ENCODE results near the gene HYDIN. TPM values are rescaled to one million over a fixed set of nuclear protein-coding genes. Genes with fewer than 3 reads are reported as not detected.

The HYDIN gene
- total RNA-seq, 2 experiments from 2014 or later, result not detected

- TF ChIP-seq, protein P1, sequence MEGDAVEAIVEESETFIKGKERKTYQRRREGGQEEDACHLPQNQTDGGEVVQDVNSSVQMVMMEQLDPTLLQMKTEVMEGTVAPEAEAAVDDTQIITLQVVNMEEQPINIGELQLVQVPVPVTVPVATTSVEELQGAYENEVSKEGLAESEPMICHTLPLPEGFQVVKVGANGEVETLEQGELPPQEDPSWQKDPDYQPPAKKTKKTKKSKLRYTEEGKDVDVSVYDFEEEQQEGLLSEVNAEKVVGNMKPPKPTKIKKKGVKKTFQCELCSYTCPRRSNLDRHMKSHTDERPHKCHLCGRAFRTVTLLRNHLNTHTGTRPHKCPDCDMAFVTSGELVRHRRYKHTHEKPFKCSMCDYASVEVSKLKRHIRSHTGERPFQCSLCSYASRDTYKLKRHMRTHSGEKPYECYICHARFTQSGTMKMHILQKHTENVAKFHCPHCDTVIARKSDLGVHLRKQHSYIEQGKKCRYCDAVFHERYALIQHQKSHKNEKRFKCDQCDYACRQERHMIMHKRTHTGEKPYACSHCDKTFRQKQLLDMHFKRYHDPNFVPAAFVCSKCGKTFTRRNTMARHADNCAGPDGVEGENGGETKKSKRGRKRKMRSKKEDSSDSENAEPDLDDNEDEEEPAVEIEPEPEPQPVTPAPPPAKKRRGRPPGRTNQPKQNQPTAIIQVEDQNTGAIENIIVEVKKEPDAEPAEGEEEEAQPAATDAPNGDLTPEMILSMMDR (conservative IDR thresholded peaks at IDR 0.05; ENCODE audit: low read length), result no peak
- no peak for TF ChIP-seq EZH2phosphoT487 (IDR thresholded peaks at IDR 0.05; ENCODE audit: borderline replicate concordance, low read depth, low read length)
- Histone ChIP-seq H3K9me3 (ENCODE audit: low read length) (no peaks in the 10 kb centered on the region), H3K4me2 (ENCODE audit: low read length) (no peak overlapping the region), H3K4me3 (ENCODE audit: low read depth, low read length, poor library complexity, severe bottlenecking) (no peak overlapping the region), H3K36me3 (ENCODE audit: insufficient read depth, low read length) (peaks cover 24% of the 10 kb centered on the region; the same call in 1 of the 2 replicates), H3K4me1 (ENCODE audit: insufficient read depth, low read length, poor library complexity, severe bottlenecking) (peaks cover 15% of the 10 kb centered on the region), H3K9me2 (ENCODE audit: insufficient read depth, low read length) (no peaks in the 10 kb centered on the region), H3K27ac (ENCODE audit: low read depth, low read length, poor library complexity, severe bottlenecking) (no peak overlapping the region), H4K20me1 (ENCODE audit: insufficient read depth, low read length) (peaks cover 16% of the 10 kb centered on the region), H3K79me2 (ENCODE audit: insufficient read depth, low read depth, low read length) (peaks cover 30% of the 10 kb centered on the region; the same call in 1 of the 2 replicates), H2AFZ (ENCODE audit: low read length) (no peak overlapping the region)
- DNase-seq (ENCODE audit: low spot score), result no peak
- POLR2A ChIA-PET, result no interaction called here
- intact Hi-C loops (cut with micrococcal nuclease; ENCODE audit: unreplicated experiment), result no loop called here
- CTCF ChIA-PET (ENCODE audit: unreplicated experiment), result interaction anchor here (0.9 kb wide), 1 partner anchor 20 kb away, joined by 3 read pairs; no protein-coding TSS in a partner anchor
- BruUV-seq (replicated peaks), result no TSS peak
These were observed 439.7 kb downstream of the HYDIN start for GRCh38 chr16:70790815-70791214.

GRCh38 chr16:70789595-70790447, 440.7 kb downstream of the HYDIN start:
- Histone ChIP-seq H2AFZ (ENCODE audit: low read length) (no peak overlapping the region), H3K4me1 (ENCODE audit: insufficient read depth, low read length, poor library complexity, severe bottlenecking) (peaks cover 10% of the 10 kb centered on the region), H4K20me1 (ENCODE audit: insufficient read depth, low read length) (peaks cover 12% of the 10 kb centered on the region), H3K27ac (ENCODE audit: low read depth, low read length, poor library complexity, severe bottlenecking) (no peak overlapping the region), H3K4me2 (ENCODE audit: low read length) (no peak overlapping the region), H3K4me3 (ENCODE audit: low read depth, low read length, poor library complexity, severe bottlenecking) (no peak overlapping the region), H3K79me2 (ENCODE audit: insufficient read depth, low read depth, low read length) (peaks cover 27% of the 10 kb centered on the region; the same call in 1 of the 2 replicates), H3K9me2 (ENCODE audit: insufficient read depth, low read length) (no peaks in the 10 kb centered on the region), H3K36me3 (ENCODE audit: insufficient read depth, low read length) (peaks cover 34% of the 10 kb centered on the region), H3K9me3 (ENCODE audit: low read length) (no peaks in the 10 kb centered on the region)
- ChIA-PET CTCF (ENCODE audit: unreplicated experiment) (interaction anchor here (0.9 kb wide), 1 partner anchor 19 kb away, joined by 3 read pairs; no protein-coding TSS in a partner anchor), POLR2A (no interaction called here)
- intact Hi-C loops (cut with micrococcal nuclease; ENCODE audit: unreplicated experiment), result no loop called here
- DNase-seq (ENCODE audit: low spot score), result no peak
- TF ChIP-seq, protein P1 (conservative IDR thresholded peaks at IDR 0.05; ENCODE audit: low read length), result no peak
- TF ChIP-seq EZH2phosphoT487 (IDR thresholded peaks at IDR 0.05; ENCODE audit: borderline replicate concordance, low read depth, low read length), result no peak
- BruUV-seq (replicated peaks), result no TSS peak
